Measurements from ENCODE around the gene IAH1. TPM values are rescaled to one million over a fixed set of nuclear protein-coding genes. Genes with fewer than 3 reads are reported as not detected.
"Not testable (repeated sequence)": the region's sequence is repeated elsewhere in the genome, so short reads cannot be mapped to it uniquely, and the experiment has no call there.

Gene IAH1
- total and polyA plus RNA-seq, 4 donors = 19.2 to 62.1 (median 27.0) TPM

DNA sequence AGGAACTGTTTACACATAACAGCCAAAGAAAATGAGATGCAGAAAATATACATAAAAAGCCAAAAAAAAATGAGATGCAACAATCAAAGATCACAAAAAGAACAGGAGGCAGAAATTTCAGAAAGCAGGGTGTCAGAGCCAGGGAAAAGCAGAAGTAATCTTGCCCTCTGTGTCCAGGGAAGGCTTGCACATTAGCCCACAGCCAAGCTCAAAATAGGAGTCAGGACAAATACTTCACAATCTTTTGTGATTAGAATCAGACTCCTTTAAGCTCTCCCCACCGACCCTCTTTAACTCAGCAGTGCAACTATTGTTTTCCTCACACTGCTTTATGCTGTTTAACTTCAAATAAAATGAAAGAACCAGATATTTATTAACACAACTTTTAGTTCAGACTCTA, 34.6 kb downstream of the IAH1 start:
- no peaks in the 10 kb centered on the region for H3K9me3 ChIP-seq (ENCODE audit: control insufficient read depth in 4 of 4, low read length in 3 of 4)
- no peak for TF ChIP-seq TAF1 (conservative IDR thresholded peaks at IDR 0.05)
- TF ChIP-seq FOXA2 (IDR thresholded peaks at IDR 0.05) = no peak
- TF ChIP-seq SP1 (IDR thresholded peaks at IDR 0.05) = no peak
- no peak for TF ChIP-seq FOXA1 (IDR thresholded peaks at IDR 0.05)
- TF ChIP-seq EGR1 (IDR thresholded peaks at IDR 0.05; ENCODE audit: low read depth in 2 of 2) = no peak
- no peak for TF ChIP-seq RAD21 (IDR thresholded peaks at IDR 0.05)
- TF ChIP-seq, protein P1, sequence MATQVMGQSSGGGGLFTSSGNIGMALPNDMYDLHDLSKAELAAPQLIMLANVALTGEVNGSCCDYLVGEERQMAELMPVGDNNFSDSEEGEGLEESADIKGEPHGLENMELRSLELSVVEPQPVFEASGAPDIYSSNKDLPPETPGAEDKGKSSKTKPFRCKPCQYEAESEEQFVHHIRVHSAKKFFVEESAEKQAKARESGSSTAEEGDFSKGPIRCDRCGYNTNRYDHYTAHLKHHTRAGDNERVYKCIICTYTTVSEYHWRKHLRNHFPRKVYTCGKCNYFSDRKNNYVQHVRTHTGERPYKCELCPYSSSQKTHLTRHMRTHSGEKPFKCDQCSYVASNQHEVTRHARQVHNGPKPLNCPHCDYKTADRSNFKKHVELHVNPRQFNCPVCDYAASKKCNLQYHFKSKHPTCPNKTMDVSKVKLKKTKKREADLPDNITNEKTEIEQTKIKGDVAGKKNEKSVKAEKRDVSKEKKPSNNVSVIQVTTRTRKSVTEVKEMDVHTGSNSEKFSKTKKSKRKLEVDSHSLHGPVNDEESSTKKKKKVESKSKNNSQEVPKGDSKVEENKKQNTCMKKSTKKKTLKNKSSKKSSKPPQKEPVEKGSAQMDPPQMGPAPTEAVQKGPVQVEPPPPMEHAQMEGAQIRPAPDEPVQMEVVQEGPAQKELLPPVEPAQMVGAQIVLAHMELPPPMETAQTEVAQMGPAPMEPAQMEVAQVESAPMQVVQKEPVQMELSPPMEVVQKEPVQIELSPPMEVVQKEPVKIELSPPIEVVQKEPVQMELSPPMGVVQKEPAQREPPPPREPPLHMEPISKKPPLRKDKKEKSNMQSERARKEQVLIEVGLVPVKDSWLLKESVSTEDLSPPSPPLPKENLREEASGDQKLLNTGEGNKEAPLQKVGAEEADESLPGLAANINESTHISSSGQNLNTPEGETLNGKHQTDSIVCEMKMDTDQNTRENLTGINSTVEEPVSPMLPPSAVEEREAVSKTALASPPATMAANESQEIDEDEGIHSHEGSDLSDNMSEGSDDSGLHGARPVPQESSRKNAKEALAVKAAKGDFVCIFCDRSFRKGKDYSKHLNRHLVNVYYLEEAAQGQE (IDR thresholded peaks at IDR 0.05) = no peak
- TF ChIP-seq NR2F2 (IDR thresholded peaks at IDR 0.05) = no peak
- TF ChIP-seq, protein P2, sequence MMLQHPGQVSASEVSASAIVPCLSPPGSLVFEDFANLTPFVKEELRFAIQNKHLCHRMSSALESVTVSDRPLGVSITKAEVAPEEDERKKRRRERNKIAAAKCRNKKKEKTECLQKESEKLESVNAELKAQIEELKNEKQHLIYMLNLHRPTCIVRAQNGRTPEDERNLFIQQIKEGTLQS (IDR thresholded peaks at IDR 0.05) = no peak
- TF ChIP-seq, protein P3, sequence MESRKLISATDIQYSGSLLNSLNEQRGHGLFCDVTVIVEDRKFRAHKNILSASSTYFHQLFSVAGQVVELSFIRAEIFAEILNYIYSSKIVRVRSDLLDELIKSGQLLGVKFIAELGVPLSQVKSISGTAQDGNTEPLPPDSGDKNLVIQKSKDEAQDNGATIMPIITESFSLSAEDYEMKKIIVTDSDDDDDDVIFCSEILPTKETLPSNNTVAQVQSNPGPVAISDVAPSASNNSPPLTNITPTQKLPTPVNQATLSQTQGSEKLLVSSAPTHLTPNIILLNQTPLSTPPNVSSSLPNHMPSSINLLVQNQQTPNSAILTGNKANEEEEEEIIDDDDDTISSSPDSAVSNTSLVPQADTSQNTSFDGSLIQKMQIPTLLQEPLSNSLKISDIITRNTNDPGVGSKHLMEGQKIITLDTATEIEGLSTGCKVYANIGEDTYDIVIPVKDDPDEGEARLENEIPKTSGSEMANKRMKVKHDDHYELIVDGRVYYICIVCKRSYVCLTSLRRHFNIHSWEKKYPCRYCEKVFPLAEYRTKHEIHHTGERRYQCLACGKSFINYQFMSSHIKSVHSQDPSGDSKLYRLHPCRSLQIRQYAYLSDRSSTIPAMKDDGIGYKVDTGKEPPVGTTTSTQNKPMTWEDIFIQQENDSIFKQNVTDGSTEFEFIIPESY (IDR thresholded peaks at IDR 0.05) = no peak
- TF ChIP-seq HNF4A (conservative IDR thresholded peaks at IDR 0.05) = no peak
- TF ChIP-seq YY1 (IDR thresholded peaks at IDR 0.05) = no peak
- TF ChIP-seq, protein P4, sequence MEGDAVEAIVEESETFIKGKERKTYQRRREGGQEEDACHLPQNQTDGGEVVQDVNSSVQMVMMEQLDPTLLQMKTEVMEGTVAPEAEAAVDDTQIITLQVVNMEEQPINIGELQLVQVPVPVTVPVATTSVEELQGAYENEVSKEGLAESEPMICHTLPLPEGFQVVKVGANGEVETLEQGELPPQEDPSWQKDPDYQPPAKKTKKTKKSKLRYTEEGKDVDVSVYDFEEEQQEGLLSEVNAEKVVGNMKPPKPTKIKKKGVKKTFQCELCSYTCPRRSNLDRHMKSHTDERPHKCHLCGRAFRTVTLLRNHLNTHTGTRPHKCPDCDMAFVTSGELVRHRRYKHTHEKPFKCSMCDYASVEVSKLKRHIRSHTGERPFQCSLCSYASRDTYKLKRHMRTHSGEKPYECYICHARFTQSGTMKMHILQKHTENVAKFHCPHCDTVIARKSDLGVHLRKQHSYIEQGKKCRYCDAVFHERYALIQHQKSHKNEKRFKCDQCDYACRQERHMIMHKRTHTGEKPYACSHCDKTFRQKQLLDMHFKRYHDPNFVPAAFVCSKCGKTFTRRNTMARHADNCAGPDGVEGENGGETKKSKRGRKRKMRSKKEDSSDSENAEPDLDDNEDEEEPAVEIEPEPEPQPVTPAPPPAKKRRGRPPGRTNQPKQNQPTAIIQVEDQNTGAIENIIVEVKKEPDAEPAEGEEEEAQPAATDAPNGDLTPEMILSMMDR (IDR thresholded peaks at IDR 0.05; ENCODE audit: low read depth, low read length, missing input control) = no peak
- no peak for TF ChIP-seq HNF4G (IDR thresholded peaks at IDR 0.05)
- TF ChIP-seq GABPA (IDR thresholded peaks at IDR 0.05 in 1 of 2, conservative IDR thresholded peaks at IDR 0.05 in 1 of 2) = no peak
- TF ChIP-seq, protein P5, sequence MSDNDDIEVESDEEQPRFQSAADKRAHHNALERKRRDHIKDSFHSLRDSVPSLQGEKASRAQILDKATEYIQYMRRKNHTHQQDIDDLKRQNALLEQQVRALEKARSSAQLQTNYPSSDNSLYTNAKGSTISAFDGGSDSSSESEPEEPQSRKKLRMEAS (IDR thresholded peaks at IDR 0.05) = no peak
- no peak for TF ChIP-seq JUND (IDR thresholded peaks at IDR 0.05)
- no peak for TF ChIP-seq RXRA (IDR thresholded peaks at IDR 0.05)
- no peak for DNase-seq (ENCODE audit: low spot score)
- no peak overlapping the region for H3K9ac ChIP-seq (ENCODE audit: low read depth in 1 of 2, low read length in 2 of 2)
- no peaks in the 10 kb centered on the region for H3K4me1 ChIP-seq (ENCODE audit: control insufficient read depth in 4 of 4, insufficient read depth in 4 of 4, low read length in 3 of 4)
- 41% methylated on average over 1 of the region's 1 CpG for WGBS
- peaks cover 3 to 24% (median 15%) of the 10 kb centered on the region in 4 donors for H3K36me3 ChIP-seq (ENCODE audit: control insufficient read depth in 4 of 4, insufficient read depth in 3 of 4, low read depth in 1 of 4, low read length in 3 of 4)
- H3K27me3 ChIP-seq (ENCODE audit: control insufficient read depth in 4 of 4, insufficient read depth in 4 of 4, low read length in 3 of 4) = no peaks in the 10 kb centered on the region
- no peak overlapping the region for H3K27ac ChIP-seq (ENCODE audit: low read depth in 1 of 2, low read length in 2 of 2)
- H3K4me3 ChIP-seq (ENCODE audit: low read depth in 1 of 3, low read length in 3 of 3) = no peak overlapping the region

DNA sequence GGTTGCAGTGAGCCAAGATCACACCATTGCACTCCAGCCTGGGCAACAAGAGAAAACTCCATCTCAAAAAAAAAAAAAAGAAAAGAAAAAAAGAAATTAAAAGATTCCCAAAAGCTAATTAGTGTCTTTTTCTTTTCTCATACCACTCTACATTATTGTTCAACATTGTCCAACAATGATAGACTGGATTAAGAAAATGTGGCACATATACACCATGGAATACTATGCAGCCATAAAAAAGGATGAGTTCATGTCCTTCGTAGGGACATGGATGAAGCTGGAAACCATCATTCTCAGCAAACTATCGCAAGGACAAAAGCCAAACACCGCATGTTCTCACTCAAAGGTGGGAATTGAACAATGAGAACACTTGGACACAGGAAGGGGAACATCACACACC, 39.6 kb downstream of the IAH1 start:
- peaks cover 0 to 26% (median 15%) of the 10 kb centered on the region in 4 donors for H3K36me3 ChIP-seq (ENCODE audit: control insufficient read depth in 4 of 4, insufficient read depth in 3 of 4, low read depth in 1 of 4, low read length in 3 of 4)
- H3K4me3 ChIP-seq (ENCODE audit: low read depth in 1 of 3, low read length in 3 of 3); DNase-seq (ENCODE audit: low spot score); H3K9me3 ChIP-seq (ENCODE audit: control insufficient read depth in 4 of 4, low read length in 3 of 4); H3K27ac ChIP-seq (ENCODE audit: low read depth in 1 of 2, low read length in 2 of 2); H3K27me3 ChIP-seq (ENCODE audit: control insufficient read depth in 4 of 4, insufficient read depth in 4 of 4, low read length in 3 of 4); H3K4me1 ChIP-seq (ENCODE audit: control insufficient read depth in 4 of 4, insufficient read depth in 4 of 4, low read length in 3 of 4); H3K9ac ChIP-seq (ENCODE audit: low read depth in 1 of 2, low read length in 2 of 2): not testable (repeated sequence)
- WGBS = over 99% methylated on average over 3 of the region's 3 CpGs

All from liver (tissue), 9 donors.